HCT116 (cell line): Measurements from ENCODE around the gene ASB1. TPM values are rescaled to one million over a fixed set of nuclear protein-coding genes. Genes with fewer than 3 reads are reported as not detected.

Experiments used
- ATAC-seq: fragments of 200-7000 bp; cut with Tn5 transposase; 2 replicates; pipeline ENCODE4 v1.9.1; 2020; ENCODE audit warnings: mild to moderate bottlenecking, moderate library complexity
- BruUV-seq: library from RNA; stranded (reverse); fragments of 400-500 nt; replicated peaks from 2 replicates; lab custom pipeline; 2021; lab: Mats Ljungman, UMichigan
- CTCF ChIA-PET: fragments of 300-600 bp; sonication (Branson Sonifier 250); formaldehyde crosslinking; loops from one replicate; lab custom pipeline; 2021; ENCODE audit warnings: antibody characterized with exemption; lab: Charles Lee
- POLR2A ChIA-PET: fragments of 300-600, 350-600 bp; sonication (Branson Sonifier 250); formaldehyde crosslinking; loops from one replicate; lab custom pipeline; 2021; ENCODE audit warnings: antibody characterized with exemption; lab: Charles Lee
- RAD21 ChIA-PET, 2 experiments: fragments of 300-600 bp; sonication (Branson Sonifier 250); formaldehyde crosslinking; loops; one replicate each; lab custom pipeline; 2023; ENCODE audit warnings: low total read pairs in 2 of 2; ENCODE audit not compliant: uncharacterized antibody in 2 of 2, unreplicated experiment in 2 of 2, low non-redundant PET in 1 of 2; lab: Charles Lee
- DNase-seq: peaks from one replicate; pipeline ENCODE4 v3.0.0-alpha.2; 2010; ENCODE audit warnings: low read depth, low spot score
- H2AFZ ChIP-seq: fragments of 200-600 bp; shearing (Covaris generic), sonication (generic); 2 replicates; pipeline ENCODE4 v1.6.1; 2017; ENCODE audit warnings: low read depth, mixed run types, mixed read lengths, antibody characterized with exemption, low read length; ENCODE audit not compliant: poor library complexity, severe bottlenecking
- H3K27ac ChIP-seq: 2 replicates; pipeline ENCODE4 v1.5.1; 2012; ENCODE audit warnings: low read depth, low read length
- H3K27me3 ChIP-seq: fragments of 200-600 bp; sonication (generic); 2 replicates; pipeline ENCODE4 v1.6.1; 2016; ENCODE audit warnings: mixed run types, low read length, mixed read lengths; ENCODE audit not compliant: insufficient read depth
- H3K36me3 ChIP-seq, 2 experiments: fragments of 200-500 bp in 1 of 2; fragments of 200-600 bp in 1 of 2; sonication (Bioruptor generic) in 1 of 2; sonication (generic) in 1 of 2; 2 replicates each; pipeline versions ENCODE4 v1.5.1 to v1.6.1; 2014 to 2016; ENCODE audit warnings: low read length in 2 of 2, inconsistent platforms in 1 of 2, mixed read lengths in 1 of 2, mixed run types in 1 of 2; ENCODE audit not compliant: insufficient read depth in 2 of 2, control insufficient read depth in 1 of 2
- H3K4me1 ChIP-seq, 2 experiments: fragments of 200-600 bp in 1 of 2; sonication (generic) in 1 of 2; 2 replicates each; pipeline versions ENCODE4 v1.5.1 to v1.6.1; 2012 to 2017; ENCODE audit warnings: low read length in 2 of 2, inconsistent platforms in 1 of 2, mild to moderate bottlenecking in 1 of 2, mixed read lengths in 1 of 2, mixed run types in 1 of 2, moderate library complexity in 1 of 2; ENCODE audit not compliant: insufficient read depth in 2 of 2, control insufficient read depth in 1 of 2
- H3K4me2 ChIP-seq: fragments of 200-600 bp; sonication (generic); 2 replicates; pipeline ENCODE4 v1.6.1; 2017; ENCODE audit warnings: mixed run types, low read length, mixed read lengths
- H3K4me3 ChIP-seq, 2 experiments: fragments of 200-600 bp in 1 of 2; sonication (generic) in 1 of 2; replicated peaks in 1 of 2; 2 replicates each; pipeline ENCODE4 v1.5.1; 2011 to 2016; ENCODE audit warnings: low read length in 2 of 2, control low read depth in 1 of 2, low read depth in 1 of 2, mild to moderate bottlenecking in 1 of 2, mixed read lengths in 1 of 2, mixed run types in 1 of 2
- H3K79me2 ChIP-seq: fragments of 200-600 bp; sonication (generic); 2 replicates; pipeline ENCODE4 v1.6.1; 2017; ENCODE audit warnings: mild to moderate bottlenecking, mixed run types, low read length, moderate library complexity, mixed read lengths; ENCODE audit not compliant: insufficient read depth
- H3K9ac ChIP-seq: fragments of 200-600 bp; sonication (generic); 2 replicates; pipeline ENCODE4 v1.6.1; 2016; ENCODE audit warnings: low read length, mixed read lengths
- H3K9me2 ChIP-seq: fragments of 200-600 bp; sonication (generic), shearing (Covaris generic); 2 replicates; pipeline ENCODE4 v1.6.1; 2017; ENCODE audit warnings: mixed run types, mild to moderate bottlenecking, moderate library complexity; ENCODE audit not compliant: insufficient read depth
- H3K9me3 ChIP-seq, 2 experiments: fragments of 200-500 bp in 1 of 2; fragments of 200-600 bp in 1 of 2; sonication (Bioruptor generic) in 1 of 2; sonication (generic) in 1 of 2; 2 replicates each; pipeline ENCODE4 v1.6.1; 2014 to 2017; ENCODE audit warnings: low read length in 2 of 2, mixed read lengths in 2 of 2, inconsistent platforms in 1 of 2, low read depth in 1 of 2, mild to moderate bottlenecking in 1 of 2, mixed run types in 1 of 2, moderate library complexity in 1 of 2; ENCODE audit not compliant: control insufficient read depth in 1 of 2, insufficient read depth in 1 of 2
- H4K20me1 ChIP-seq: fragments of 200-600 bp; sonication (generic), shearing (Covaris generic); 2 replicates; pipeline ENCODE4 v1.6.1; 2017; ENCODE audit warnings: mixed run types, mild to moderate bottlenecking, moderate library complexity; ENCODE audit not compliant: insufficient read depth
- CTCF ChIP-seq, 3 experiments: fragments of 200-600 bp in 1 of 3; sonication (generic) in 1 of 3; IDR thresholded peaks in 2 of 3; conservative IDR thresholded peaks in 1 of 3; 2 replicates each; pipeline ENCODE4 v1.5.1; 2012 to 2017; ENCODE audit warnings: low read depth in 2 of 3, low read length in 2 of 3, antibody characterized with exemption in 1 of 3, borderline replicate concordance in 1 of 3, control low read depth in 1 of 3, mild to moderate bottlenecking in 1 of 3, mixed read lengths in 1 of 3, mixed run types in 1 of 3, moderate library complexity in 1 of 3; ENCODE audit not compliant: insufficient read depth in 1 of 3
- FOSL1 ChIP-seq: IDR thresholded peaks from 2 replicates; pipeline ENCODE4 v1.6.1; 2012; ENCODE audit warnings: low read depth
- JUND ChIP-seq: IDR thresholded peaks from 2 replicates; pipeline ENCODE4 v1.6.1; 2012
- POLR2AphosphoS5 ChIP-seq: IDR thresholded peaks from 2 replicates; pipeline ENCODE4 v1.6.1; 2011; ENCODE audit warnings: mild to moderate bottlenecking, low read depth, low read length, moderate library complexity
- RAD21 ChIP-seq: IDR thresholded peaks from 2 replicates; pipeline ENCODE4 v1.6.1; 2012; ENCODE audit warnings: low read depth, mild to moderate bottlenecking
- REST ChIP-seq: IDR thresholded peaks from 2 replicates; pipeline ENCODE4 v1.6.1; 2012; ENCODE audit warnings: low read depth
- SIN3A ChIP-seq: IDR thresholded peaks from 2 replicates; pipeline ENCODE4 v1.6.1; 2012; ENCODE audit warnings: low read depth
- SP1 ChIP-seq: IDR thresholded peaks from 2 replicates; pipeline ENCODE4 v1.6.1; 2012; ENCODE audit warnings: low read depth
- SRF ChIP-seq: IDR thresholded peaks from 2 replicates; pipeline ENCODE4 v1.6.1; 2012; ENCODE audit warnings: low read depth
- intact Hi-C: fragments of 100-400 bp; cut with micrococcal nuclease; formaldehyde crosslinking; loops from 2 replicates; pipeline ENCODE4 v1.10.0; 2022
- total RNA-seq: library from RNA; stranded (reverse); gene quantifications from one replicate; pipeline ENCODE4 v1.2.1, GENCODE V29; 2021; ENCODE audit not compliant: unreplicated experiment
- TF ChIP-seq, protein P1 (sequence below): IDR thresholded peaks from 2 replicates; pipeline ENCODE4 v1.6.1; 2012
- TF ChIP-seq, protein P2 (sequence below): IDR thresholded peaks from 2 replicates; pipeline ENCODE4 v1.6.1; 2011; ENCODE audit warnings: mild to moderate bottlenecking, low read length, moderate library complexity; ENCODE audit not compliant: insufficient replicate concordance; ENCODE audit errors: extremely low read depth

ASB1 gene
- total RNA-seq, 1 experiment from 2014 or later: 43.1 TPM

DNA sequence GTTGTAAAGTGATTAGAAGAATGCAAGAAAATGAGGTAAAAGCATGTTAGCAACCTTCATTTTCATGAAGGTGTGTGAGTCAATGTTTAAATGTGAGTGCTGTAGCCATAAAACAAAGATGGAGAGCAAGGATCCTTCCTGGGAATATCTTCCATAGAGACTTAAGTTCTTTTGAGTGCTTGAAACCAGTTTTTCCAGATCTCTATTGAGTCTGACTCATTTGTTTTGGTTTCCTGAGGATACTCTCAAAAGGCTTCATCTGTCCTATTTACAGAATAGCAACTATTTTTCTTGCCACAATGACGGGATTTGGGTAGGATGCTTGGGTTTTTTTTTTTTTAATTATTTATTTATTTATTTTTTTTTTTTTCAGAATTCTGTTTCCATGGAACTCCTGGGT, 45.9 kb upstream of the ASB1 start:
- intact Hi-C loops: no loop called here
- Histone ChIP-seq H3K79me2 (no peaks in the 10 kb centered on the region), H3K9me3 (no peaks in the 10 kb centered on the region), H3K9me2 (no peaks in the 10 kb centered on the region), H3K27ac (peak overlapping the region; percentile 49), H4K20me1 (no peaks in the 10 kb centered on the region), H3K27me3 (no peaks in the 10 kb centered on the region), H2AFZ (no peak overlapping the region), H3K4me2 (peak overlapping the region; percentile 49), H3K4me3 (0 out of 4 replicates have a peak overlapping the region, but pooled peaks of 1 of the 2 experiments have one; percentile 19), H3K9ac (no peak overlapping the region), H3K4me1 (peaks cover 30 to 32% of the 10 kb centered on the region in 2 experiments), H3K36me3 (no peaks in the 10 kb centered on the region)
- TF ChIP-seq SIN3A: 0 out of 2 replicates have a peak, but pooled peaks have one; percentile 30
- TF ChIP-seq JUND: peak; percentile 62
- TF ChIP-seq RAD21: no peak
- TF ChIP-seq SRF: 0 out of 2 replicates have a peak, but pooled peaks have one; percentile 25
- TF ChIP-seq CTCF (IDR thresholded peaks at IDR 0.05 in 2 of 3, conservative IDR thresholded peaks at IDR 0.05 in 1 of 3; ENCODE audit: borderline replicate concordance in 1 of 3, insufficient read depth in 1 of 3, low read depth in 2 of 3, low read length in 2 of 3): no peak
- peak; percentile 76 for TF ChIP-seq SP1
- TF ChIP-seq FOSL1: peak; percentile 72
- DNase-seq: peak; percentile 62
- BruUV-seq: no TSS peak
- ChIA-PET POLR2A (no interaction called here), RAD21 (no interaction called here), CTCF (no interaction called here)
- ATAC-seq: peak; percentile 70

- ATAC-seq (no peak), DNase-seq (no peak)
- Histone ChIP-seq H3K27me3 (no peaks in the 10 kb centered on the region), H4K20me1 (no peaks in the 10 kb centered on the region), H3K4me1 (peaks cover 30 to 32% of the 10 kb centered on the region in 2 experiments), H3K36me3 (no peaks in the 10 kb centered on the region), H3K9ac (no peak overlapping the region), H3K9me2 (no peaks in the 10 kb centered on the region), H3K9me3 (no peaks in the 10 kb centered on the region), H3K79me2 (no peaks in the 10 kb centered on the region), H3K27ac (peak overlapping the region; percentile 46), H3K4me3 (no peak overlapping the region), H3K4me2 (0 out of 2 replicates have a peak overlapping the region, but pooled peaks have one; percentile 10), H2AFZ (no peak overlapping the region)
- POLR2A ChIA-PET: no interaction called here
- CTCF ChIA-PET: no interaction called here
- intact Hi-C loops: no loop called here
- BruUV-seq: no TSS peak
- RAD21 ChIA-PET: no interaction called here
- TF ChIP-seq REST (no peak), POLR2AphosphoS5 (no peak)
- TF ChIP-seq, protein P1, sequence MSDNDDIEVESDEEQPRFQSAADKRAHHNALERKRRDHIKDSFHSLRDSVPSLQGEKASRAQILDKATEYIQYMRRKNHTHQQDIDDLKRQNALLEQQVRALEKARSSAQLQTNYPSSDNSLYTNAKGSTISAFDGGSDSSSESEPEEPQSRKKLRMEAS: no peak
- TF ChIP-seq, protein P2, sequence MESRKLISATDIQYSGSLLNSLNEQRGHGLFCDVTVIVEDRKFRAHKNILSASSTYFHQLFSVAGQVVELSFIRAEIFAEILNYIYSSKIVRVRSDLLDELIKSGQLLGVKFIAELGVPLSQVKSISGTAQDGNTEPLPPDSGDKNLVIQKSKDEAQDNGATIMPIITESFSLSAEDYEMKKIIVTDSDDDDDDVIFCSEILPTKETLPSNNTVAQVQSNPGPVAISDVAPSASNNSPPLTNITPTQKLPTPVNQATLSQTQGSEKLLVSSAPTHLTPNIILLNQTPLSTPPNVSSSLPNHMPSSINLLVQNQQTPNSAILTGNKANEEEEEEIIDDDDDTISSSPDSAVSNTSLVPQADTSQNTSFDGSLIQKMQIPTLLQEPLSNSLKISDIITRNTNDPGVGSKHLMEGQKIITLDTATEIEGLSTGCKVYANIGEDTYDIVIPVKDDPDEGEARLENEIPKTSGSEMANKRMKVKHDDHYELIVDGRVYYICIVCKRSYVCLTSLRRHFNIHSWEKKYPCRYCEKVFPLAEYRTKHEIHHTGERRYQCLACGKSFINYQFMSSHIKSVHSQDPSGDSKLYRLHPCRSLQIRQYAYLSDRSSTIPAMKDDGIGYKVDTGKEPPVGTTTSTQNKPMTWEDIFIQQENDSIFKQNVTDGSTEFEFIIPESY: no peak
These were observed 45.2 kb upstream of the ASB1 start for GRCh38 chr2:238381341-238382115.
